NCI-H1105 treated with DMSO at 0.1 percent for 48 hours (cell line): ENCODE measurements around the gene TP53I13.
A peak's percentile ranks its signal among the peaks of the same experiment; 100 is the strongest.

ENCODE experiments used
- DNase-seq: peaks from one replicate; lab custom pipeline; 2025; lab: John Stamatoyannopoulos, UW

TP53I13 gene

DNA sequence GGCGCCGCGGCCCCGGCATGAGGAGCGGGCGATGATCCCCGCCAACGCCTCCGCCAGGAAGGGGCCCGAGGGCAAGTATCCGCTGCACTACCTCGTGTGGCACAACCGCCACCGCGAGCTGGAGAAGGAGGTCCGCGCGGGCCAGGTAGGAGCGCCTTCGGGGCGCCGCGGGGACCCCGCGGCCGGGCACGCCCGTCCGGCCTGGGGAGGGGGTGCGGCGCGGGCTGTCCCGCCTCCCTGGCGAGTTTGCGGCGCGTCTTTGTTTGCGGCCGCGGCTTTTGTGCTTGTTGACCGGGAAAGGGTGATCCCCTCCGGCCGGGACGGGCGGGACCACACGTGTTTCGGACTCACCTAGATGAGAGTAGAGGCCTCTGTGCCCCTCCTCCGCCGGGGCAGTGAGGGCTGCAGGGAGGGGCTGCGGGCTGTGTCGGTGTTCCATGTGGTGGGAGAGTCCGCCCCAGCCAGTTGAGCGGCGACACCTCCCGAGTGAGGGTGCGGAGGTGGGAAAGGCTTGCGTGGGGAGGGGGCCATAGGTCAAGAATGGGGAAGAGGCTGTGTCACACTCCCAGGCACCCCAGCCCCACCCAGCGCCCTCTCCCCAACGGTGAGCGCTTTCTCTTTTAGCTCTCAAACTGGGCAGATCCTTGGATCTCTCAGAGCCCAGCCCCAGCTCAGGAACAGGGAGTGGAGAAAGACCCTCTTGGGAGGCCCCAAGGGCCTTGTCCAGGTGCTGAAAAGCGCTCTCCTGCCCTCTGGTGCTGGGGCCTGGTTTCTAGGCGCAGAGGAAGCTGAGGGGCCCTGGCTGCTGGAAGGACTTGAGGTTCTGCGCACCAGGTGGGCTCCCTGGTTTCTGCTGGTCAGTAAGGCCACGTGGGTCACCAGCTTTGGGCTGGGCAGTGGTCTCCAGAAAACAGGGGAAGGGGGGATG, 25.4 kb downstream of the TP53I13 start:
- DNase-seq: peak; percentile 24

DNA sequence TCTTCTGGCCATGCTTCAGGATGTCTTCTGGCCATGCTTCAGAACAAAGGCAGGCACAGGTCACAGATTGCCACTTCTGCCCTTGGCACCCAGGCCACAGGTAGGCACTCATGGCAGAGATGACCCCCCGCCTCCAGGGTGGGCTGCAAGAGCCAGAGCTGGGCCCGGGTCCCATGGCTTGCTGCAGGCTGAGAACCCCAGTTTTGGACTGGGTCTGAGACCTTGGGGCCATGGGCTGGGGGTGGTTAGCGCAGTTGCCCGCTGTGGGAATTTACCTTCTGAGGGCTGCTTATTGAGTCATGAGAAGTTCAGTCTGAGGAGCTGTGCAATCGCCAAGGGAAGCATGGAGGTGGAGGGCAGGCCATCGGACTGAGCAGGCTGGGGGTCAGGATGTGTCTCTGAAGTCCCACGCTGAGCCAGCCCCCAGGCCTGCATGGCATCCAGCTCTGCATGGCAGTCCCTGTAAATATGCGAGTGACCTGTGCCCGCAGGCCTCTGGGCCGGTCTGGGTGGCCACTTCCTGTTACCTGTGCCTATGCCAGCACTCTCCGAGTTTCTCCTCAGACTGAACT, 26.1 kb downstream of the TP53I13 start:
- no peak for DNase-seq

DNA sequence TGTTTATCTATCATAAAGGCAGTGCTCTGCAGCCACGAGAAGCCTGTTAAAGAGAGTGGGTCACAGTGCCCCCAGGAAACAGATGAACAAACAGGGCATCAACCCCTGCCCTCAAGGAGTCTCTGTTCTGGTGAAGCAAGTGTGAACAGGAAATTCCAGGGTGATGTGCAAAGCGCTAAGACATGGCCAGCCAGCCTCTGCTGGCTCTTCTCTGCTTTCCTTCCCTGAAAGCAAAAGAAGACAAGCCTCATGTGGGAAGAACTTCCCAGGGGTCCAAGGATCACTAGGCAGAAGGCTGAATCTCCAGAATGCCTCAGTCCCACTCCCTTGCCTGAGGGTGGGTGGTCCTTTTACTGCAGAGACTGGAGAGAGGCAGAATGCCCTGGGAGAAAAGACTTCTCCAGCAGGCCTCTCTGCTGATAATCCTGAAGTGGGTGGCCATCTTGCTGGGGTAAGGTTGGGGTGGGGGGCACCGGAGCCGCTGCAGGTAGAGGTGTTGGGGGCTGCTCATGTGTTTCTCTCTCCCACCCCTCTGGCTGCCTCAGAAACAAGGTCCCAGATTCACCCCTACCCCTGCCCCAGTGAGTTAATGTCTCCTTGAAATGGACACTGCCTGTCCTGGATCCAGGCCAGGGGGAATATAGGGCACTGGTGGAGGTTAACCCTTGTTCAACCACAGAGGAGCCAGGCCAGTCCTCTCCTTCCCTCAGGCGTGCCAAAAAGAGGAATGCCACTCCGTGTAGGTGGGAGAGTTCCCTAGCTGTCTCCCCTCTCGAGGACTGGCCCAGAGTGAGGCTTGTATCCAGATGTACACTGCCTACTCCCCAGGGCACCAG, 26.8 kb downstream of the TP53I13 start:
- DNase-seq: no peak

DNA sequence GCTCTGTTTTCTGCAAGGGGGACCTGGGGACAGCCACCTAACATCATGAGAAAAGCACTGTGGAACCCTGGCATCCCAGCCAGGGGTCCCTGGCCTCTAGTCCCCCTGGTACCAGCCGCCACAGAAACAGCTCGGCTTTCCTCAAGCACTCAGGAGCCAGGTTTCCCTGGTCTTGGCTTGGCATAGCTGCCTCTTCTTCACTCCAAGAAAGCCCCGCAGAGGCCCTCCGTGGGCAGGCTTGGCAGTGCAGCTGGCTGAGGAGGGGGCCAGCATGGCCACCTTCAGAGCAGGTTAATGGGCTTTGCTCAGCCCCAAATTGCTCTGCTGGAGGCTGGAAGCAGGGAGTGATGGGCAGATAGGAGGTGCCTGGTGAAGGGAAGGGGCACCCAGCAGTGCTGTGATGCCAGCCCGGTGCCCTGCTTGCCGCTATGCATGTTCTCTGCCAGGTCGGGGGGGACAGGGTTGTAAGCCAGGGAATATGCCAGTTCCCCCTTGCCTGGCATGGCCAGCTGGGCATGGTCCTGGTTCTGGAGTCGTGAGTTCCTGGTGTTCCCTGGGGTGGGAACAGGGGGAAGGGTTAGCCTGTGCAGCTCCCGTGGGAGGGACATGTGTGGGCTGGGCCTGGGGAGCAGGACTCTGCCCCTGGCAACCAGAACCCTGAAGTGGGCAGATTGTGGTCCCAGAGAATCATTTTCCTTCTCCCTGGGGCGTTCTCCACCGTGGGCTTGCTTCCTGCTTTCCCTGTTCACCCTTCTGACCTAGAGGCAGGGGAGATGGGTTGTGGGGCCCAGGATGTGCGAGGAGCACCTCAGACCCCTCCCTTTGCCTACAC, 27.7 kb downstream of the TP53I13 start:
- no peak for DNase-seq

DNA sequence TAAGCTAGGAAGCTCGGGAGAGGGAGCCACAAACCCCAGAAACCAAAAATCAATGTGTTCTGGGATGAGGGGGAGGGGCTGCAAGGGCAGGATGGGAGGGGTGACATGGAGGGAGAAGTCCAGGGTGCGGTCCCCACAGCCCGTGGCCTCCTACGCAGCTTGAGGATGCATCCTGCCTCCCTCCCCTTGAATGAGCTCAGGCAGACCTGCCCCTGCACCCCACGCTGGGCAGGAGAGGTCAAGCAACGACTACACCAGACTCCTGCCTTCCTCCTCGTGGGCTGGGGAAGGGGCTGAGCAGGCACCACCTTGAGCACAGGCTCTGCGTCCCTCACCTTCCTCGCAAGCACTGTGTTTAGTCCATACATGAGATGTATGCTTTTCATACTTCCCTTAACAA, 28.3 kb downstream of the TP53I13 start:
- no peak for DNase-seq

DNA sequence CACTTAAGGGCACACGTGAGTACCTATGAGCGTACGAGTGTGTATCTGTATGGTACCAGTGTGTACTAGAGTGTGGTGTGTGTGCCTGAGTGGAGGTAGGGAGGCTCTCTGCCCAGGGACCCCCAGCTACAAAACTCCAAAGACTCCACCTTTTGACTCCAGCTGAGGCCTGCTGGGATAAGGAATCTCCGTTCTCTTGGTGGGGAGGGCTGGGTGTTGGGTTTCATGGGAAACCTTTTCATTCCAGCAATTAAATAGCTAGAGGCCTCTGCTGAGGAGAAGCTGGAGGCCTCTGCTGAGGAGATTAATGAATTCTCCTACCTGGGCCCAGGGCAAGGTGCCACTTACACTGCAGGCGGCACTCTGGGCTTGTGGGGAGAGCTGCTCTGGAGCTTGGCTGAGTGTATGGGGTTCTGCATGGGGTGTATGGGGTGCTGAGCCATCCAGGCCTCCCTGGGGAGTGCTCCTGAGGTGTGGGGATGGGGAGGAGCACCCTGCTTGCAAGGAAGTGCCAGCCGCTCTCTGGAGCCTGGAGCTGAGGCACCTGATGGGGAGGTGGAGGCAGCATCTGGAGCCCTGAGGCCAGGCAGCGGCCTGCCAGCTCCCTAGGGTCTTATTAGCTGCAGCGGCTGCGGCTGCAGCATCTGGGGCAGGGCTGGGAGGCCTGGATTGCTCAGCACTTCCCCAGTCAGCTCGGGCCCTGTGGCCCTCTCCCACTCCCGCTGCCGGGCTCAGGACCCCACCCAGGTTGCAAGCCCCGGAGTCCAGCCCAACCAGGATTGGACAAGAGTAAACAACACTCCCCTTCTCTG, 29.1 kb downstream of the TP53I13 start:
- no peak for DNase-seq

DNA sequence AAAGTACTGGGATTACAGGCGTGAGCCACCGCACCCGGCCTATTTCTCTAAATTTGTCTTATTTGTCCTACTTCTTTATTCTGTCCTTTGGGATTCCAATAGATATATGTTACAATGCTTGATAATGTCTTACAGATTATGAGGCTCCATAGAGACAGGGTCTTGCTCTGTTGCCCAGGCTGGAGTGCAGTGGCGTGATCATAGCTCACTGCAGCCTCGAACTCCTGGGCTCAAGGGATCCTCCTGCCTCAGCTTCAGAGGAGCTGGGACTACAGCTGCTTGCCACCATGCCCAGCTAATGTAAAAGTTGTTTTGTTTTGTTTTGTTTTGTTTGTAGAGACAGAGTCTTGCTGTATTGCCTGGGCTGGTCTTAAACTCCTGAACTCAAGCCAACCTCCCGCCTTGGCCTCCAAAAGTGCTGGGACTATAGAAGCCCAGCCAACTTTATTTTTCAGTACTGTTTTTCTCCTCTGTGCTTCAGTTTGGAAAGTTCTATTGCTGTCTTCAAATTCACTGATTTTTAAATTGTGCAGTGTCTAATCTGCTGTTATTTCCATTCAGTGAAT, 34.7 kb downstream of the TP53I13 start:
- DNase-seq: no peak

DNA sequence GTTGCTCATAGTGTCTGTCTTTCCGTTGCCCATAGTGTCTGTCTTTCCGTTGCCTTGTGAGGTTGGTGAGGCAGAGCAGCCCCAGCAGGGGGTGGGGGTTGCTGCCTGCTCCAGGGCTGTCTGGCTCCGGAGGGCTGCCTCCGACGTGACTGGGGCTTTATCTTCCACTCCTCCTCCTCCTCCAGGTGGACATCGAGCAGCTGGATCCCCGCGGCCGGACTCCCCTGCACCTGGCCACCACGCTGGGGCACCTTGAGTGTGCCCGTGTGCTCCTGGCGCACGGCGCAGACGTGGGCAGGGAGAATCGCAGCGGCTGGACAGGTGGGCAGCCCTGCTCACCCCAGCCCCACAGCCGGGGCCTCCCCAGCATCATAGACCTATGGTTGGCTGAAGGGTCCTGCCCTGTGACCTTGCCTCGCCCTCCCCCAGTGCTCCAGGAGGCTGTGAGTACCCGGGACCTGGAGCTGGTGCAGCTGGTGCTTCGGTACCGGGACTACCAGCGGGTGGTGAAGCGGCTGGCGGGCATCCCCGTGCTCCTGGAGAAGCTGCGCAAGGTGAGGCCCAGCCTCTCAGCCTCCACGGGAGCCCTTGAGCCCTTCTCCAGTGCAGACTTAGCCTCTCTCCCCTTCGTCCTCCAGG, 39.2 kb downstream of the TP53I13 start:
- DNase-seq: no peak

DNA sequence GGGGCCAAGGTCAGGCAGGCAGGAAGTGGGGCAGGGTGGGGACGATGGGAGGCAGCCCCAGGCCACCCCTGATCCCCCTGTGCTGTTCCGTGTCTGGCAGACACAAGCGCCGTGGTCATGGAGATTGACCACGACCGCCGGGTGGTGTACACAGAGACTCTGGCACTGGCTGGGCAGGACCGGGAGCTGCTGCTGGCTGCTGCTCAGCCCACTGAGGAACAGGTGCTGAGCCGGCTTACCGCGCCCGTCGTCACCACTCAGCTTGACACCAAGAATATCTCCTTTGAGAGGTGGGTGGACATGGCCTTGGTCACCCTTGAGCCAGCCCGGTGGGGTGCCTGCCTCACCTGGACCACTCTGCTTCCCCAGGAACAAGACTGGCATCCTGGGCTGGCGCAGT, 40.5 kb downstream of the TP53I13 start:
- DNase-seq: no peak

DNA sequence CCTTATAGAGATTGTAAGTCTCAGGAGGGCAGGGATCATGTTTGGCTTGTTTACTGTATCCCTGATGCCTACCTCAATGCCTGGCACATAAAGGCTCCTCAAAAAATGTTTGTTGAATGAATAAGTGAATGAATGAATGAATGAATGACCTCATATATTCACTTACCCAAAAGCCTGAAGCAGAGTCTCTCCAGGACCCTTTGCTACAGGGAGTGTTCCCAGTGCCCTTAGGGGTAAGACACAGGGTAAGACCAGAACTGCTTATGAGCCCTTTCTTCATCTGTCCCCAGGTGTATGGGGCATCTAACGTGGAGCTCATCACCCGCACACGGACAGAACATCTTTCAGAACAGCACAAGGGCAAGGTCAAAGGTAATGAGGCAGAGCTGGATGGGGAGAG, 41.9 kb downstream of the TP53I13 start:
- DNase-seq: no peak

DNA sequence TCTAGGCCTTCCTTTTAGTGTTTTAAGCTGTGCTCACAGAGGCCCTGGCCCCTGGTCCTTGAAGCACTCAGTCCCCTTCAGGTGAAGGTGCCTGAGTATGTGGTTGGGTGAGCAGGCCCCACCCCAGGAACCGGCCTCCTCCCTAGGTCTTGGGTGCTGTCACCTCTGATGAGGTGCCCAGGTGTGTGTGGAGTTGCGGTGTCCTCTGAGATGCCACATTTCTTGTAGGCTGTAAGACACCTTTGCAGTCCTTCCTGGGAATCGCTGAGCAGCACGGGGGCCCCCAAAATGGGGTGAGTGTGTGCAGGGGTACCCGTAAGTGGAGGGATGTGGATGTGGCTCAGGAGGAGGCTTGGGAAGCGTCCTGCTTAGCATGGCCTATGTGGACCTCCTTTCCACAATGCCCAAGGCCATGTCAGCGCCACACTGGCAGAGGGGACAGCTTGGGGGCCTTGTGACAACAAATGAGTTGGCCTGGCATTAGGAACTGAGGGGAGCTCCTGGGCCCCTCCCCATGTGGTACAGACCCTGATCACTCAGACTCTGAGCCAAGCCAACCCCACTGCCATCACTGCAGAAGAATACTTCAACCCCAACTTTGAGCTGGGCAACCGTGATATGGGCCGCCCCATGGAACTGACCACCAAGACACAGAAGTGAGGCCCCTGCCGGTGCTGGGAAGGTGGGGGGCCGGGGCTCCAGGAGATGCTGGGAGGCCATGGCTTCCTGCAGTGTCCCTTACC, 43.0 kb downstream of the TP53I13 start:
- DNase-seq: no peak

DNA sequence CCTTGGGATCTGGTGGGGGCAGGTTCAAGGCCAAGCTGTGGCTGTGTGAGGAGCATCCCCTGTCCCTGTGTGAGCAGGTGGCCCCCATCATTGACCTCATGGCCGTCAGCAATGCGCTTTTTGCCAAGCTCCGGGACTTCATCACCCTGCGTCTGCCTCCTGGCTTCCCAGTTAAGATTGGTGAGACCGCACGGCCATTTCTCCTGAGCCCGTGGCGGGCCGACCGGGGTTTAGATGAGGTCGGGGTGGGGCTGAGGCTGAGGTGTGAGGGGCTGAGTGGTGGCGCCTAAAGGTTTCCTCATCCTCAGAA, 43.5 kb downstream of the TP53I13 start:
- no peak for DNase-seq

DNA sequence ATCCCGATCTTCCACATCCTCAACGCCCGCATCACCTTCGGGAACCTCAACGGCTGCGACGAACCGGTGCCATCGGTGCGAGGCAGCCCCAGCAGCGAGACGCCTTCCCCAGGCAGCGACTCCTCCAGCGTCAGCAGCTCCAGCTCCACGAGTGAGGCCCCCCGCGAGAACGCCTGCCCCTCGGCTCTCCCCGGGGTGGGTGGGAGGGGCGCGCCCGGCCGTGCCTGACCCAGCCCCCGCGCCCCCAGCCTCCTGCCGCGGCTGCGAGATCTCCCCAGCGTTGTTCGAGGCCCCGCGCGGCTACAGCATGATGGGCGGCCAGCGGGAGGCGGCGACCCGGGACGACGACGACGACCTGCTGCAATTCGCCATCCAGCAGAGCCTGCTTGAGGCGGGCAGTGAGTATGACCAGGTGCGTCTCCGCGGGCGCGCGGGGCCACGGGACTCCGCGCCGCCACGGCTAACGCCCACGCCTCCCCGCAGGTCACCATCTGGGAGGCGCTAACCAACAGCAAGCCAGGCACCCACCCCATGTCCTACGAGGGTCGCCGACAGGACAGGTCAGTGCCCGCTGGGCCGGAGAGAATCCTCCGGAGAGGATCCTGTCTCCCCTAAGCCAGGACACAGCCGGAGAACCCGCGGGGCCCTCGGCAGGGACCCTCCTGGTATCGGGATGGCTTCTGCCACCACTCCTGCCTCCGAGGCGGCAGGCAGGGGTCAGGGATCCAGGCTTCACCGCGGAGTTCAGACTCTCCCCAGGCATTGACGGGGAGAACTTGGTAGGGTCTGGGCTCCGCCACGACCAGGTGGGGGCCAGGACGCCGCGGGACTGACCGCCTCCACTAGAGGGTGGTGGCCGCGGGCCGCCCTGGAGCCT, 44.1 kb downstream of the TP53I13 start:
- no peak for DNase-seq

DNA sequence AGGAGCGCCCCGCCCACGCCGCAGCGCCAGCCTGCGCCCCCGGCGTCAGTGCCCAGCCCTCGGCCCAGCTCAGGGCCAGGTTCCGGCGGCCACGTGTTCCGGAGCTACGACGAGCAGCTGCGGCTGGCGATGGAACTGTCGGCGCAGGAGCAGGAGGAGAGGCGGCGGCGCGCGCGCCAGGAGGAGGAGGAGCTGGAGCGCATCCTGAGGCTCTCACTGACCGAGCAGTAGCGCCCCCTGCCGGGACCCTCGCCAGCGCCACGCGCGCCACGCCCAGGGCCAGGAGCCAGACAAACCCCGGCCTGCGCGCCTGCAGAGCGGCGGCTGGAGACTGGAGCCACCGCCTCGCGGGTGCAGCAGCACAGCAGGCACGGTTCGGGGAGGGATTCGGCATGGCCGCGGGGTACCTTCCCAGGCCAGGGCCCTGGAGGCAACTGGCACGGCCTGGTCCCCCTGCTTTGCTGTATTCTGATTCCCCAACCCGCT, 44.9 kb downstream of the TP53I13 start:
- DNase-seq: no peak

DNA sequence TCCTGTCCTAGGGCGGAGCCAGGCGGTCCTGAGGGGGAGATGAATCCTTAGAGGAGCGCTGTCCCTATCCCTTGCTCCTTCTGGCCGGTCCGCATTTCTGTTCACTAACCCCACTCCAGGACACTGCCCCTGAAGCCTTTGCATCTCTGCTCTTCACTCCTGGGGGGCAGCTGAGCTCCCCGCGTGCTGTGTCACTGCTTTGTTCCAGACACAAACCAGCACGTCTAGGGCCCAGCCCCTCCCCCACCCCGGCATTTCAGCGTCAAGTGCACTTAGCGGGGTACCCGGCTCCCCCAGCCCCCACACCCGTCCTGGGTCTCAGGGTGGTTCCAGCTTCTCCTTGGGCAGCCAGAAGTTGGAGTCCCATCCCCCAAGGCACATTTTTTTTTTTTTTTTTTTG, 45.4 kb downstream of the TP53I13 start:
- no peak for DNase-seq

DNA sequence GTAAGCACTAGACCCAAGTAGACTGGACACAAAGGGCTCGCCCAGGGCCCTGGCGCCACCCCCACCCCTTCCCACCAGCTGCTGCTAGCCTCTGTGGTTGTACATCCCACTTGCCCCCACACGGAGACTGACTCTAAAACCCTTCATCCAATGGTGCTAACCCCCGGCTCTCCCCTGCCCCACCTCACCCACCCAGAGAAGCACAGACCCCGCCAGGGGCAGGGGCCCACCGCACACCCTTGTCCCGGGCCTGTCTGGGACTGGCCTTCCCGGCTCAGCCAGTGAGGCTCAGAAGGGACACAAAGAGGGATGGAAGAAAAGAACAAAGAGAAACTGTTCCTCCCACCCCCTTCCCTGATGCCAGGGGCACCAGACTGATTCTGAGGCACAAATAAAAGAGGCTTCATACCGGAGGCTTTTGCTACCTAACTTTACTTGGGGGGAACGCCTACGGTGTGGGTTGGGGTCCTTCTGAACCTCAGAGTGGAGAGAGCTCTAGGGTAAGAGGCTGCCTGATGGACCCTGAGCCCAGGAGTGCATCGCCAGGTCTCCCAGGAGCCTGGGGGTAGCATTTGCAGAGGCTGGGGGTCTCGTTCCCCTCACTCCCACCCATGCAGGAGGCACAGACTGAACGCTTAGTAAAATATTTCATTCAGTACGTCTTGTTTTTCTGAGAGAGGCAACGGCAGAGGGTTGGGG, 46.0 kb downstream of the TP53I13 start:
- no peak for DNase-seq

DNA sequence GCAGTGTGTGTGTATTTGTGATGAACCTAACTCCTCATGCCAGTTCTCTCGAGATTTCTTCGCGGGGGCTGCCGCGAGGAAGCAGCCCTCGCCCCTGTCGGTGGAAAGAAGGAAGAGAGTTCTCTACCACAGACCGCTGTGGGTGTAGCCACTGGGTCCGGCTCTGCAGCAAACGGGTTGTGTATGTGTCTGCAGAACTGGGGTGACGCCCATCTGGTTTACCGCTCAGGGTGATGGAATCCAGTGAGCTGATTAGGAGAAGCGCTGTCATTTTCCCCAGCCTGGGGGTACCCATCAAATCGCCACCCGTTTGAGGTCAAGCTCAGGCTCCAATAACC, 46.5 kb downstream of the TP53I13 start:
- DNase-seq: no peak
